DND-41 (cell line): Measurements from ENCODE around the gene PGM1.

Experiments
- ATAC-seq: fragments of 200-7000 bp; cut with Tn5 transposase; 3 replicates; pipeline ENCODE4 v1.9.1; 2021; ENCODE audit warnings: low read depth; ENCODE audit not compliant: insufficient read depth
- DNase-seq: peaks from one replicate; pipeline ENCODE4 v3.0.0-alpha.2; 2020
- H2AFZ ChIP-seq: 2 replicates; pipeline ENCODE4 v1.6.0; 2012; ENCODE audit warnings: low read depth, low read length
- H3K27ac ChIP-seq: 2 replicates; pipeline ENCODE4 v1.5.1; 2012; ENCODE audit warnings: low read length, inconsistent platforms
- H3K27me3 ChIP-seq: fragments of 200-600 bp; sonication (generic); 2 replicates; pipeline ENCODE4 v1.6.0; 2012; ENCODE audit warnings: low read length, mild to moderate bottlenecking, inconsistent platforms; ENCODE audit not compliant: insufficient read depth, poor library complexity
- H3K36me3 ChIP-seq: 2 replicates; pipeline ENCODE4 v1.5.1; 2012; ENCODE audit warnings: low read length, inconsistent platforms; ENCODE audit not compliant: insufficient read depth
- H3K4me1 ChIP-seq: 2 replicates; pipeline ENCODE4 v1.5.1; 2012; ENCODE audit warnings: mild to moderate bottlenecking, low read length; ENCODE audit not compliant: insufficient read depth
- H3K4me2 ChIP-seq: 2 replicates; pipeline ENCODE4 v1.6.0; 2012; ENCODE audit warnings: mild to moderate bottlenecking, moderate library complexity, low read length, inconsistent platforms; ENCODE audit not compliant: insufficient read depth
- H3K4me3 ChIP-seq, 2 experiments: fragments of 200-600 bp in 1 of 2; shearing (Covaris generic) in 1 of 2; 2 replicates each; pipeline ENCODE4 v1.5.1; 2012 to 2016; ENCODE audit warnings: inconsistent platforms in 2 of 2, low read length in 2 of 2, mild to moderate bottlenecking in 2 of 2, low read depth in 1 of 2, moderate library complexity in 1 of 2
- H3K79me2 ChIP-seq: 2 replicates; pipeline ENCODE4 v1.6.0; 2012; ENCODE audit warnings: low read length, inconsistent platforms; ENCODE audit not compliant: insufficient read depth
- H3K9ac ChIP-seq: 2 replicates; pipeline ENCODE4 v1.6.0; 2012; ENCODE audit warnings: low read depth, mild to moderate bottlenecking, inconsistent platforms, low read length, moderate library complexity
- H3K9me3 ChIP-seq: 2 replicates; pipeline ENCODE4 v1.5.1; 2012; ENCODE audit warnings: low read length, moderate library complexity, mild to moderate bottlenecking, inconsistent platforms; ENCODE audit not compliant: insufficient read depth, severe bottlenecking
- H4K20me1 ChIP-seq: 2 replicates; pipeline ENCODE4 v1.6.0; 2012; ENCODE audit warnings: low read length; ENCODE audit not compliant: insufficient read depth
- CTCF ChIP-seq: IDR thresholded peaks from 2 replicates; pipeline ENCODE4 v1.5.1; 2012; ENCODE audit warnings: borderline replicate concordance, low read length, moderate library complexity, mild to moderate bottlenecking; ENCODE audit not compliant: poor library complexity, severe bottlenecking; ENCODE audit errors: extremely low read depth
- EZH2 ChIP-seq: IDR thresholded peaks from 3 replicates; pipeline ENCODE4 v1.6.1; 2012; ENCODE audit warnings: borderline replicate concordance, low read depth, mild to moderate bottlenecking, moderate library complexity, low read length, inconsistent platforms; ENCODE audit not compliant: severe bottlenecking

PGM1 gene

GRCh38 chr1:63617450-63617849 lies 24.2 kb downstream of the PGM1 start:
- ATAC-seq (no peak), DNase-seq (no peak)
- no peak overlapping the region for H3K9ac ChIP-seq
- no peak overlapping the region for H2AFZ ChIP-seq
- no peak overlapping the region for H3K4me3 ChIP-seq
- no peaks in the 10 kb centered on the region for H3K36me3 ChIP-seq
- no peaks in the 10 kb centered on the region for H3K27me3 ChIP-seq
- H3K4me1 ChIP-seq, result no peaks in the 10 kb centered on the region
- no peaks in the 10 kb centered on the region for H3K9me3 ChIP-seq
- peaks cover 11% of the 10 kb centered on the region for H4K20me1 ChIP-seq
- TF ChIP-seq EZH2, result no peak
- TF ChIP-seq CTCF, result no peak
- no peak overlapping the region for H3K4me2 ChIP-seq
- no peaks in the 10 kb centered on the region for H3K79me2 ChIP-seq
- no peak overlapping the region for H3K27ac ChIP-seq

GRCh38 chr1:63618011-63618410 lies 24.8 kb downstream of the PGM1 start:
- H3K27ac ChIP-seq, result no peak overlapping the region
- ATAC-seq (no peak), DNase-seq (no peak)
- peaks cover 9% of the 10 kb centered on the region for H4K20me1 ChIP-seq
- no peaks in the 10 kb centered on the region for H3K27me3 ChIP-seq
- no peak overlapping the region for H3K4me3 ChIP-seq
- TF ChIP-seq CTCF (no peak), EZH2 (no peak)
- H3K4me2 ChIP-seq, result no peak overlapping the region
- no peak overlapping the region for H3K9ac ChIP-seq
- no peaks in the 10 kb centered on the region for H3K4me1 ChIP-seq
- H3K79me2 ChIP-seq, result no peaks in the 10 kb centered on the region
- H2AFZ ChIP-seq, result no peak overlapping the region
- no peaks in the 10 kb centered on the region for H3K36me3 ChIP-seq
- no peaks in the 10 kb centered on the region for H3K9me3 ChIP-seq

GRCh38 chr1:63619558-63619957 lies 26.3 kb downstream of the PGM1 start:
- no peak overlapping the region for H3K4me2 ChIP-seq
- no peaks in the 10 kb centered on the region for H3K9me3 ChIP-seq
- H3K79me2 ChIP-seq, result no peaks in the 10 kb centered on the region
- H2AFZ ChIP-seq, result no peak overlapping the region
- ATAC-seq (no peak), DNase-seq (no peak)
- TF ChIP-seq EZH2 (no peak), CTCF (no peak)
- no peak overlapping the region for H3K27ac ChIP-seq
- no peaks in the 10 kb centered on the region for H3K36me3 ChIP-seq
- H4K20me1 ChIP-seq, result peaks cover 11% of the 10 kb centered on the region
- no peak overlapping the region for H3K4me3 ChIP-seq
- H3K27me3 ChIP-seq, result no peaks in the 10 kb centered on the region
- no peaks in the 10 kb centered on the region for H3K4me1 ChIP-seq
- H3K9ac ChIP-seq, result no peak overlapping the region

- Histone ChIP-seq H3K27ac (no peak overlapping the region), H3K36me3 (no peaks in the 10 kb centered on the region), H3K27me3 (no peaks in the 10 kb centered on the region), H3K9me3 (no peaks in the 10 kb centered on the region), H3K4me1 (no peaks in the 10 kb centered on the region), H4K20me1 (peaks cover 5% of the 10 kb centered on the region), H2AFZ (no peak overlapping the region), H3K9ac (no peak overlapping the region), H3K79me2 (no peaks in the 10 kb centered on the region), H3K4me2 (no peak overlapping the region), H3K4me3 (no peak overlapping the region)
- no peak for DNase-seq
- ATAC-seq, result no peak
- TF ChIP-seq EZH2 (no peak), CTCF (no peak)
Measured at GRCh38 chr1:63620671-63621070, 27.5 kb downstream of the PGM1 start.
